ENCODE measurements around the gene FBXW5.

FBXW5 gene

DNA sequence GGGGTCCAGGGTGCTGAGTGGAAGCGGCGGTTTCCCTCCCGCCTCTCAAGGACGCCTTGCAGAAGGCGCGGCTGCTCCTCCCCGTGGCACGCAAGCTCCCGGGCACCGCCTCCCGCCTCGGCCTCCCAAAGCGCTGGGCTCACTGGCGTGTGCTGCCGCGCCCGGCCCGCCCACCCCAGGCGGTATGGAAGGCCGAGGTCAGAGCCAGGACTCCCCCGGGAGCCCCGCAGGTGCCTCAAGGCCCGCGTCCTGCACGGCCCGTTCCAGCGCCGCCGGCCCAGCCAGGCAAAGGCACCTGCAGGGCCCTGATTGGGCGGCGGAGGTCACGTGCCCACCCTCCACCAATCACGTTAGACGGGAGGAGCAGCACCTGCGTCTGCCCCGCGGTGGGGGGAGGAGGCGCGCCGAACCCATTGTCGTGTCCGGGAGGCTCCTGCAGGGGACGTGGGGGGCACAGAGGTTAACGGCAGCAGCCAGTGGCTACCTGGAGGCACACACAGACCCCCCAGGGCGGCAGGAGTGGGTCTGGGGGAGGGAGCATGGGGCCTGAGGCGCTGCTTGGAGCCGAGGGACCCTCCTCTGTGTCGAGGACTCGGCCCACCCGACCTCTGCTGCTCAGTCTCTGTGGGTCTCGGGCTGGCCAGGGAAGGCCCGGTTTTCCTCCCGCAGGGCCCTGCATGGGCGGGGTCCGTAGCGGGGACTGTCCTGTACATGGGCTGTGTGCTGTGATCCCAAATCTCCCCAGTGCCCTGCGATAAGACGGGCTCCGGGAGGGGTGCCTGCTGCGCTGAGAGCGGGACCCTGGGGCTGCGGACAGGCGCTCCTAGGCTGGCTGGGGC, 5.5 kb upstream of the FBXW5 start:
- peak; percentile 82 for DNase-seq (ENCODE audit: low read depth)
- peak overlapping the region; percentile 67 for H3K4me3 ChIP-seq (ENCODE audit: low read depth, low read length)
- TF ChIP-seq, protein P1, sequence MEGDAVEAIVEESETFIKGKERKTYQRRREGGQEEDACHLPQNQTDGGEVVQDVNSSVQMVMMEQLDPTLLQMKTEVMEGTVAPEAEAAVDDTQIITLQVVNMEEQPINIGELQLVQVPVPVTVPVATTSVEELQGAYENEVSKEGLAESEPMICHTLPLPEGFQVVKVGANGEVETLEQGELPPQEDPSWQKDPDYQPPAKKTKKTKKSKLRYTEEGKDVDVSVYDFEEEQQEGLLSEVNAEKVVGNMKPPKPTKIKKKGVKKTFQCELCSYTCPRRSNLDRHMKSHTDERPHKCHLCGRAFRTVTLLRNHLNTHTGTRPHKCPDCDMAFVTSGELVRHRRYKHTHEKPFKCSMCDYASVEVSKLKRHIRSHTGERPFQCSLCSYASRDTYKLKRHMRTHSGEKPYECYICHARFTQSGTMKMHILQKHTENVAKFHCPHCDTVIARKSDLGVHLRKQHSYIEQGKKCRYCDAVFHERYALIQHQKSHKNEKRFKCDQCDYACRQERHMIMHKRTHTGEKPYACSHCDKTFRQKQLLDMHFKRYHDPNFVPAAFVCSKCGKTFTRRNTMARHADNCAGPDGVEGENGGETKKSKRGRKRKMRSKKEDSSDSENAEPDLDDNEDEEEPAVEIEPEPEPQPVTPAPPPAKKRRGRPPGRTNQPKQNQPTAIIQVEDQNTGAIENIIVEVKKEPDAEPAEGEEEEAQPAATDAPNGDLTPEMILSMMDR (IDR thresholded peaks at IDR 0.05; ENCODE audit: control insufficient read depth, extremely low read depth, insufficient read depth) = peak; percentile 18; the same call in 1 of the 2 replicates

DNA sequence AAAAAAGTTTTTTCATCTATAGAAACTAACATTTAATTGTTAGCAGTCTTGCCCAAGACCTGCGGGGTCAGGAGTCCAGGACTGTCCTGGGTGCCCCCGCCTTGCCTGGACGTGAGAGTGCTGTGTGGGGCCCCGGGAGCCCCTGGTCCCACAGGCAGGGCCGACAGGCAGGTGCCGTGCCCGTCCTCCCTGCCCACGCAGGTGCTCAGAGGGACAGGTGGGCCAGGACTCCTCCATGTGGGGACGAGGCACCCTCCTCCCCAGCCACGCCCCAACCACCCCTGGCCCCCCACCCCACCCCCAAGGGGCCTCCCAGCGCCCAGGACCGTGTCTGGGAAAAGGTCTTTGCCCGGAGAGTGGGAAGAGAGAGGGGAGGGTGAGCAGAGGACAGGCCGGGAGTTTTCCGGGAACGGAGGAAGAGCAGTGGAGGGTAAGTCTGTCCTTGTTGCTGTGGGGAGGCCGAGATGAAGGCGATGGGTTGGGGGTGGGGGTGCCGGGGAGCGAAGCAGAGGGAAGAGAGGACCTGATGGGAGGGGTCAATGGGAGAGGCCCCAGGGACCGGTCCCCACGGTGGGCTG, 4.8 kb upstream of the FBXW5 start:
- no peak for DNase-seq (ENCODE audit: low read depth)
- peak overlapping the region; percentile 67 for H3K4me3 ChIP-seq (ENCODE audit: low read depth, low read length)
- TF ChIP-seq, protein P1 (IDR thresholded peaks at IDR 0.05; ENCODE audit: control insufficient read depth, extremely low read depth, insufficient read depth) = no peak

DNA sequence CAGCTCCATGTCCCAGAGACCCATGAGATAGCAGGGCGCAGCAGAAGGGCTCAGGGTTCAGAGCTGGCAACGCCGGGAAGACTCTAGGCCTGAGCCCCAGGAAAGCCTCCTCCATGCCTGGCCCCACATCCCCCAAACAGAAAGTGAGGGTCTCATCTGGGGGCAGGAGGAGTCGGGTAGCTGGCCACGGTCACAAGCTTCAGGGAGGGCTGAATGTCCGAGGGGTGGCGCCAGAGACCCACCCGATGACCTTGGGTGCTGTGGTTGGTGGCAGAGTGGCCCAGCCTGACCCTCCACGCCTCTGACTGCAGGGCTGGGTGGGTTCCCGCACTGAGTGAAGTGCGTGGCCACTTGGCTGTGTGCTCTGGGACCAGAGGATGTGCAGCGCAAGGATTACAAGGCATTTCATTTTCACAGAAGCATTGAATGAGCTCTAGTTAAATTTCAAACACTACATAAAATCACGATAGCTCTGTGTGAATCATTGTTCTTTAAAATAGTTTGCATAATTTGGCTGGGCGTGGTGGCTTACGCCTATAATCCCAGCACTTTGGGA, 3.5 kb upstream of the FBXW5 start:
- TF ChIP-seq, protein P1 (IDR thresholded peaks at IDR 0.05; ENCODE audit: control insufficient read depth, extremely low read depth, insufficient read depth) = 0 out of 2 replicates have a peak, but pooled peaks have one; percentile 21
- no peak for DNase-seq (ENCODE audit: low read depth)
- no peak overlapping the region for H3K4me3 ChIP-seq (ENCODE audit: low read depth, low read length)

DNA sequence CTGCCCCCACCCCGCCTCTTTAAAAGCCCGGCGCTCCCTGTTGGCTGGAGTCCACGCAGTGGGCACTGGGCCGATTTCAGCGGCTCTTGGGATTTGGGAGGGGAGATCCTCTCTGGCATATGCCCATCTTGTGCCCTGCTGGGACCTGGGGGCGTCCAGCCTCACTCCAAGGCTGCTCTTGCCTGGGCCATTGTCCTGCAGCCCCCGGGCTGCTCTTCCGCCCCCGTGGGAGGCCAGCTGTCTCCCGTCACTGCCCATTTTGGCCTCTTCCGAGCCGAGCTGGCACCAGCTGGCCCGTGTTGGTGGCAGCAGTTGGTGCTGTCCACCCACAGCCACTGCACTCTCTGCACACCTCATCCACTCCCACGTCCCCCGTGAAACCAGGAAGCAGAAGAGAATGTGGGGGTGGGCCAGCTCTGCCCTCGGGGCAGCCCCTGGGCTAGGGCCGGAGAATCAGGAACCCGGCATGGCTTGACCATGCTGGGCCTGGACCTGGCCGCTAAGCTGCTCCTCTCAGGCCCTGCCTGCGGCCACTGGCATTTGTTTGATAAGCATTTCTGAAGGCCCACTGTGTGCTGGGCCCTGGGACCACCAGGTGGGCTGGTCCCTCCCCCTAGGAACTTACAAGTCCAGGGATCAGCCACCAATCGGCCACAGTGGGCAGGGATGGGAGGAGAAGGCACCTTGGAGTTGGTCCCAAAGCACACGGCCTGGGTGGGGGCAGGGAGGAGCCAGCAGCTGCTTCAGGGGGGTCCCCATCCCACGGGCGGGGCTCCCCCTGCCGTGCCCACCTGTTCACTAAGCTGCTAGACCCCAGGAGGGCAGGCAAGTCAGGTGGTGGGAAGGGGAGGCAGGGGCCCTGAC, 2.7 kb upstream of the FBXW5 start:
- no peak overlapping the region for H3K4me3 ChIP-seq (ENCODE audit: low read depth, low read length)
- TF ChIP-seq, protein P1 (IDR thresholded peaks at IDR 0.05; ENCODE audit: control insufficient read depth, extremely low read depth, insufficient read depth) = no peak
- DNase-seq (ENCODE audit: low read depth) = no peak

DNA sequence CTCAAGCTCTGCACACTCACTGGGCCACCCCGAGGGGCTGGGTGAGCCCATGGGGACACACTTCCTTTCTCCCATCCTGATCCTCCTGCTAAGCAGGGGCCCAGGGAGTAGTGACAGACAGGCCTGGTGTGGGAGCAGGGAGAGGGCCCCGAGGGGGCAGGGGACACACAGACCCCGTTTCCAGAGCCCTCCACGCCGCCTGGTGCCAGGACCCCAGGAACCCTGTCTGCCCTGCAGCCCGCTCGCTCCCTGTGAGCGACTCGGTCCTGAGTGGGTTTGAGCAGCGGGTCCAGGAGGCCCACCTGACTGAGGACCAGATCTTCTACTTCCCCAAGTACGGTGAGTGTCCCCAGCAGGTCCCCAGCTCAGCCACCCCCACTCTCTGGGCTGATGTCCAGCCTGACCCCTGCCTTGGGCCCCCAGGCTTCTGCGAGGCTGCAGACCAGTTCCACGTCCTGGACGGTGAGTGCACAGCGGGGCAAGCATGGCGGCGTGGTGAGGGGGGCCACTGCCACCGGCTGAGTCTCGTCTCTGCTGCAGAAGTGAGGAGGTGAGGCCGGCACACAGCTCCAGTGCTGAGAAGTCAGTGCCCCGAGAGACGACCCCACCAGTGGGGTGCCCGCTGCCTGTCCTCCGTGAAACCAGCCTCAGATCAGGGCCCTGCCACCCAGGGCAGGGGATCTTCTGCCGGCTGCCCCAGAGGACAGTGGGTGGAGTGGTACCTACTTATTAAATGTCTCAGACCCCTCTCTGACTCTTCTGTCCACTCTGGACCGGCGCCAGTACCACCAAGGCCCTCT, 1.9 kb upstream of the FBXW5 start:
- no peak overlapping the region for H3K4me3 ChIP-seq (ENCODE audit: low read depth, low read length)
- DNase-seq (ENCODE audit: low read depth) = no peak
- TF ChIP-seq, protein P1 (IDR thresholded peaks at IDR 0.05; ENCODE audit: control insufficient read depth, extremely low read depth, insufficient read depth) = no peak
